GM12878 (cell line): ENCODE measurements around the gene HOXB2. TPM values are rescaled to one million over a fixed set of nuclear protein-coding genes. Genes with fewer than 3 reads are reported as not detected.

Experiments used
- ATF7 ChIP-seq: fragments of 450-650 bp; IDR thresholded peaks from 2 replicates; pipeline ENCODE4 v1.6.1; 2016; ENCODE audit warnings: low read depth, mild to moderate bottlenecking
- CREM ChIP-seq: IDR thresholded peaks from 2 replicates; pipeline ENCODE4 v1.6.1; 2014; ENCODE audit warnings: antibody characterized with exemption, low read depth
- DPF2 ChIP-seq: fragments of 450-650 bp; IDR thresholded peaks from 2 replicates; pipeline ENCODE4 v1.6.1; 2017; ENCODE audit warnings: mild to moderate bottlenecking
- EGR1 ChIP-seq, 2 experiments: IDR thresholded peaks; 1 replicate in 1 of 2; 2 replicates in 1 of 2; pipeline ENCODE4 v1.6.1; 2011 to 2012; ENCODE audit warnings: low read depth in 2 of 2, low read length in 2 of 2, borderline replicate concordance in 1 of 2, mild to moderate bottlenecking in 1 of 2, moderate library complexity in 1 of 2
- FOS ChIP-seq: IDR thresholded peaks from 3 replicates; pipeline ENCODE4 v1.6.1; 2011; ENCODE audit warnings: borderline replicate concordance; ENCODE audit not compliant: insufficient read length; ENCODE audit errors: extremely low read depth
- GATAD2B ChIP-seq: fragments of 450-650 bp; conservative IDR thresholded peaks from 2 replicates; pipeline ENCODE4 v1.6.1; 2017; ENCODE audit warnings: low read depth, mild to moderate bottlenecking, moderate library complexity
- JUND ChIP-seq: IDR thresholded peaks from 2 replicates; pipeline ENCODE4 v1.6.1; 2012; ENCODE audit warnings: low read depth, mild to moderate bottlenecking, low read length, improper control_type of control experiment, moderate library complexity
- MYB ChIP-seq: fragments of 150-350 bp; IDR thresholded peaks from 2 replicates; pipeline ENCODE4 v1.6.1; 2014; ENCODE audit warnings: mild to moderate bottlenecking, low read depth, low read length, borderline replicate concordance
- NR2C1 ChIP-seq: fragments of 450-650 bp; IDR thresholded peaks from 2 replicates; pipeline ENCODE4 v1.6.1; 2017; ENCODE audit warnings: antibody characterized with exemption, mild to moderate bottlenecking, moderate library complexity
- NRF1 ChIP-seq: conservative IDR thresholded peaks from 2 replicates; pipeline ENCODE4 v1.6.1; 2011; ENCODE audit warnings: mild to moderate bottlenecking, low read depth, low read length, improper control_type of control experiment
- RAD51 ChIP-seq: fragments of 450-650 bp; IDR thresholded peaks from 2 replicates; pipeline ENCODE4 v1.6.1; 2016; ENCODE audit warnings: moderate library complexity, mild to moderate bottlenecking, inconsistent platforms
- RCOR1 ChIP-seq: conservative IDR thresholded peaks from 2 replicates; pipeline ENCODE4 v1.6.1; 2012; ENCODE audit warnings: low read depth, low read length, improper control_type of control experiment
- RFX5 ChIP-seq: IDR thresholded peaks from 2 replicates; pipeline ENCODE4 v1.6.1; 2011; ENCODE audit warnings: low read depth, low read length, improper control_type of control experiment
- TAF1 ChIP-seq: IDR thresholded peaks from 2 replicates; pipeline ENCODE4 v1.6.1; 2011; ENCODE audit warnings: mild to moderate bottlenecking, low read depth, low read length, borderline replicate concordance
- TCF7 ChIP-seq: IDR thresholded peaks from 2 replicates; pipeline ENCODE4 v1.6.1; 2014; ENCODE audit warnings: antibody characterized with exemption, borderline replicate concordance
- polyA plus RNA-seq, 11 experiments: library from polyadenylated mRNA; depleted of rRNA in 4 of 11; unstranded in 6 of 11; stranded (reverse) in 5 of 11; fragments of >200 nt; fragmentation: Nextera tagmentation in 4 of 11; fragmentation: Illumina TruSeq in 1 of 11; extraction: Ambion mirVana in 4 of 11; extraction: Trizol in 1 of 11; gene quantifications; 1 replicate in 1 of 11; 2 replicates in 10 of 11; pipeline versions ENCODE4 v1.2.1 to v1.2.3, GENCODE V29; 2011 to 2016; ENCODE audit warnings: inconsistent platforms in 2 of 11, missing spikeins in 2 of 11, low read depth in 1 of 11
- total RNA-seq, 4 experiments: library from RNA; depleted of rRNA in 3 of 4; stranded (reverse); fragments of >200 nt in 3 of 4; fragmentation: Illumina TruSeq in 1 of 4; extraction: Trizol in 1 of 4; gene quantifications; 2 replicates each; pipeline versions ENCODE4 v1.2.1 to v1.2.3, GENCODE V29; 2013 to 2021
- TF ChIP-seq, protein P1 (sequence below): fragments of 450-650 bp; IDR thresholded peaks from 2 replicates; pipeline ENCODE4 v1.6.1; 2016; ENCODE audit warnings: mild to moderate bottlenecking
- TF ChIP-seq, protein P2 (sequence below): IDR thresholded peaks from 2 replicates; pipeline ENCODE4 v1.6.1; 2011; ENCODE audit warnings: mild to moderate bottlenecking, low read depth, low read length, moderate library complexity; ENCODE audit not compliant: insufficient replicate concordance
- TF ChIP-seq, protein P3 (sequence below): IDR thresholded peaks from 2 replicates; pipeline ENCODE4 v1.6.1; 2011; ENCODE audit warnings: borderline replicate concordance, low read depth, mild to moderate bottlenecking, moderate library complexity, mixed read lengths, low read length; ENCODE audit not compliant: insufficient read depth; ENCODE audit errors: extremely low read length
- TF ChIP-seq, protein P4 (sequence below): fragments of 450-650 bp; IDR thresholded peaks from 2 replicates; pipeline ENCODE4 v1.6.1; 2017; ENCODE audit warnings: mild to moderate bottlenecking, low read depth, inconsistent platforms; ENCODE audit not compliant: poor library complexity, severe bottlenecking

The HOXB2 gene
- total and polyA plus RNA-seq, 10 of the 15 experiments (the other 5 are each of a cell fraction or from before 2014, with no cell fraction given): 0.16 to 8.8 (median 2.3) TPM

DNA sequence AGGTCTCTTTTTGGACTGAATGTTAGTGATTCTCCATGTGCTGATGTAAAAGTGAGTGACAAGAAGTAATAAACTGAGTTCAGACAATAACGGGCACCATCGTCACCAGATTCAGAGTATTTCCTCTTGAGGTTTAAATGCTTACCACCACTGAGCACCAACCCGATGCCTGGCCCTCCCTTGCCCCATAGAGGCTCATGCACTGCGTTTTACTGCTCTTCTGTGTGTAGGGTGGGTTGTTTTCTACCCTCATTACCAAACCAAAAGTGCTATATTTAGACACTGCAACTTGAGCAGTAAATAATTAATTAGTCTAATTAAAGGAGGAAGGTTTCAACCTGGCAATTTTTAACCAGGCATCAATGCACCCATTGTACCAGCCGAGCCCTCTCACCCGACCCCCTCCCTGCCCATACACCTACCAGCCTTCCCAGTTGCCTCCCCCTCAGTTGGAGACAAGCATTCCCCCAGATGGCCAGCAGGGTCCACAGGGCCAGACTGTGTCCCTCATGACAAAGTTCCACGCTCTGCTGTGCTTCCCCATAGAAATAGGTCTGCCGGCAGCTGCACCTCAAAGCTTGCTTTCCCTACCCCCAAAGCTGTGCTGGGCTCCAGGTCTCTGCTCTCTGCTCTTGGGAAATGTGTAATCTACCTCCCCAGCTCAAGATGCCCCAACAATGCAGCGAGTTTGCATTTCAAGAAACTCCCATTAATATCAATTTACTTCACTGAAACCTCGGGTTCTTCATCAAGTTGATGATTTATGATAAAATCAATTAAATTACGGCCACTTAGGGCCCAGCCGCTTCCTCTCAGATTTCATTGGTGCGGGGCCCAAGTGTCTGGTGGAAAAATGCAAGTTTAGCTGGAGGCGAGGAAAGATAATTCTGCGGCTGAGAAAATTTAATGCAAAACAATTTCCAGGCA is 17.2 kb upstream of the HOXB2 start (continued):
- TF ChIP-seq, protein P1, sequence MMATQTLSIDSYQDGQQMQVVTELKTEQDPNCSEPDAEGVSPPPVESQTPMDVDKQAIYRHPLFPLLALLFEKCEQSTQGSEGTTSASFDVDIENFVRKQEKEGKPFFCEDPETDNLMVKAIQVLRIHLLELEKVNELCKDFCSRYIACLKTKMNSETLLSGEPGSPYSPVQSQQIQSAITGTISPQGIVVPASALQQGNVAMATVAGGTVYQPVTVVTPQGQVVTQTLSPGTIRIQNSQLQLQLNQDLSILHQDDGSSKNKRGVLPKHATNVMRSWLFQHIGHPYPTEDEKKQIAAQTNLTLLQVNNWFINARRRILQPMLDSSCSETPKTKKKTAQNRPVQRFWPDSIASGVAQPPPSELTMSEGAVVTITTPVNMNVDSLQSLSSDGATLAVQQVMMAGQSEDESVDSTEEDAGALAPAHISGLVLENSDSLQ: peak; percentile 47
- TF ChIP-seq, protein P2, sequence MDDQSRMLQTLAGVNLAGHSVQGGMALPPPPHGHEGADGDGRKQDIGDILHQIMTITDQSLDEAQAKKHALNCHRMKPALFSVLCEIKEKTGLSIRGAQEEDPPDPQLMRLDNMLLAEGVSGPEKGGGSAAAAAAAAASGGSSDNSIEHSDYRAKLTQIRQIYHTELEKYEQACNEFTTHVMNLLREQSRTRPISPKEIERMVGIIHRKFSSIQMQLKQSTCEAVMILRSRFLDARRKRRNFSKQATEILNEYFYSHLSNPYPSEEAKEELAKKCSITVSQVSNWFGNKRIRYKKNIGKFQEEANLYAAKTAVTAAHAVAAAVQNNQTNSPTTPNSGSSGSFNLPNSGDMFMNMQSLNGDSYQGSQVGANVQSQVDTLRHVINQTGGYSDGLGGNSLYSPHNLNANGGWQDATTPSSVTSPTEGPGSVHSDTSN: no peak
- no peak for TF ChIP-seq RFX5
- no peak for TF ChIP-seq RCOR1
- no peak for TF ChIP-seq NR2C1
- TF ChIP-seq TAF1: no peak
- no peak for TF ChIP-seq JUND
- no peak for TF ChIP-seq MYB
- TF ChIP-seq, protein P3, sequence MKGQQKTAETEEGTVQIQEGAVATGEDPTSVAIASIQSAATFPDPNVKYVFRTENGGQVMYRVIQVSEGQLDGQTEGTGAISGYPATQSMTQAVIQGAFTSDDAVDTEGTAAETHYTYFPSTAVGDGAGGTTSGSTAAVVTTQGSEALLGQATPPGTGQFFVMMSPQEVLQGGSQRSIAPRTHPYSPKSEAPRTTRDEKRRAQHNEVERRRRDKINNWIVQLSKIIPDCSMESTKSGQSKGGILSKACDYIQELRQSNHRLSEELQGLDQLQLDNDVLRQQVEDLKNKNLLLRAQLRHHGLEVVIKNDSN: no peak
- TF ChIP-seq, protein P4, sequence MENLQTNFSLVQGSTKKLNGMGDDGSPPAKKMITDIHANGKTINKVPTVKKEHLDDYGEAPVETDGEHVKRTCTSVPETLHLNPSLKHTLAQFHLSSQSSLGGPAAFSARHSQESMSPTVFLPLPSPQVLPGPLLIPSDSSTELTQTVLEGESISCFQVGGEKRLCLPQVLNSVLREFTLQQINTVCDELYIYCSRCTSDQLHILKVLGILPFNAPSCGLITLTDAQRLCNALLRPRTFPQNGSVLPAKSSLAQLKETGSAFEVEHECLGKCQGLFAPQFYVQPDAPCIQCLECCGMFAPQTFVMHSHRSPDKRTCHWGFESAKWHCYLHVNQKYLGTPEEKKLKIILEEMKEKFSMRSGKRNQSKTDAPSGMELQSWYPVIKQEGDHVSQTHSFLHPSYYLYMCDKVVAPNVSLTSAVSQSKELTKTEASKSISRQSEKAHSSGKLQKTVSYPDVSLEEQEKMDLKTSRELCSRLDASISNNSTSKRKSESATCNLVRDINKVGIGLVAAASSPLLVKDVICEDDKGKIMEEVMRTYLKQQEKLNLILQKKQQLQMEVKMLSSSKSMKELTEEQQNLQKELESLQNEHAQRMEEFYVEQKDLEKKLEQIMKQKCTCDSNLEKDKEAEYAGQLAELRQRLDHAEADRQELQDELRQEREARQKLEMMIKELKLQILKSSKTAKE: peak; percentile 13
- no peak for TF ChIP-seq CREM
- TF ChIP-seq EGR1 (IDR thresholded peaks at IDR 0.05; ENCODE audit: borderline replicate concordance in 1 of 2, low read depth in 2 of 2, low read length in 2 of 2): no peak
- TF ChIP-seq ATF7: peak; percentile 54
- TF ChIP-seq FOS: no peak
- TF ChIP-seq DPF2: peak; percentile 46; the same call in 1 of the 2 replicates
- no peak for TF ChIP-seq TCF7
- TF ChIP-seq RAD51: no peak
- no peak for TF ChIP-seq NRF1
- 0 out of 2 replicates have a peak, but pooled peaks have one; percentile 51 for TF ChIP-seq GATAD2B
